ENCODE data around the gene HNMT.

GRCh38 chr2:137937778-137938177, 26.5 kb upstream of the HNMT start:
- TF ChIP-seq ELF1 (IDR thresholded peaks at IDR 0.05), result no peak
- TF ChIP-seq RFX5 (IDR thresholded peaks at IDR 0.05; ENCODE audit: low read length), result no peak
- TF ChIP-seq CTCF (IDR thresholded peaks at IDR 0.05), result no peak
- no peak for TF ChIP-seq TAF1 (IDR thresholded peaks at IDR 0.05; ENCODE audit: borderline replicate concordance, low read depth, low read length)
- TF ChIP-seq RCOR1 (IDR thresholded peaks at IDR 0.05; ENCODE audit: low read length), result no peak
- no peak for TF ChIP-seq USF2 (IDR thresholded peaks at IDR 0.05; ENCODE audit: borderline replicate concordance, low read depth, low read length)
- TF ChIP-seq, protein P1, sequence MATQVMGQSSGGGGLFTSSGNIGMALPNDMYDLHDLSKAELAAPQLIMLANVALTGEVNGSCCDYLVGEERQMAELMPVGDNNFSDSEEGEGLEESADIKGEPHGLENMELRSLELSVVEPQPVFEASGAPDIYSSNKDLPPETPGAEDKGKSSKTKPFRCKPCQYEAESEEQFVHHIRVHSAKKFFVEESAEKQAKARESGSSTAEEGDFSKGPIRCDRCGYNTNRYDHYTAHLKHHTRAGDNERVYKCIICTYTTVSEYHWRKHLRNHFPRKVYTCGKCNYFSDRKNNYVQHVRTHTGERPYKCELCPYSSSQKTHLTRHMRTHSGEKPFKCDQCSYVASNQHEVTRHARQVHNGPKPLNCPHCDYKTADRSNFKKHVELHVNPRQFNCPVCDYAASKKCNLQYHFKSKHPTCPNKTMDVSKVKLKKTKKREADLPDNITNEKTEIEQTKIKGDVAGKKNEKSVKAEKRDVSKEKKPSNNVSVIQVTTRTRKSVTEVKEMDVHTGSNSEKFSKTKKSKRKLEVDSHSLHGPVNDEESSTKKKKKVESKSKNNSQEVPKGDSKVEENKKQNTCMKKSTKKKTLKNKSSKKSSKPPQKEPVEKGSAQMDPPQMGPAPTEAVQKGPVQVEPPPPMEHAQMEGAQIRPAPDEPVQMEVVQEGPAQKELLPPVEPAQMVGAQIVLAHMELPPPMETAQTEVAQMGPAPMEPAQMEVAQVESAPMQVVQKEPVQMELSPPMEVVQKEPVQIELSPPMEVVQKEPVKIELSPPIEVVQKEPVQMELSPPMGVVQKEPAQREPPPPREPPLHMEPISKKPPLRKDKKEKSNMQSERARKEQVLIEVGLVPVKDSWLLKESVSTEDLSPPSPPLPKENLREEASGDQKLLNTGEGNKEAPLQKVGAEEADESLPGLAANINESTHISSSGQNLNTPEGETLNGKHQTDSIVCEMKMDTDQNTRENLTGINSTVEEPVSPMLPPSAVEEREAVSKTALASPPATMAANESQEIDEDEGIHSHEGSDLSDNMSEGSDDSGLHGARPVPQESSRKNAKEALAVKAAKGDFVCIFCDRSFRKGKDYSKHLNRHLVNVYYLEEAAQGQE (IDR thresholded peaks at IDR 0.05; ENCODE audit: low read depth, low read length), result no peak
- TF ChIP-seq NFIC (IDR thresholded peaks at IDR 0.05; ENCODE audit: borderline replicate concordance), result no peak
- no peak for TF ChIP-seq RAD21 (IDR thresholded peaks at IDR 0.05; ENCODE audit: low read length)
- TF ChIP-seq YY1 (IDR thresholded peaks at IDR 0.05; ENCODE audit: low read depth), result no peak
- TF ChIP-seq CHD2 (IDR thresholded peaks at IDR 0.05; ENCODE audit: low read length, partially characterized antibody), result no peak
- TF ChIP-seq SMC3 (IDR thresholded peaks at IDR 0.05; ENCODE audit: low read depth, low read length), result no peak
- TF ChIP-seq JUND (IDR thresholded peaks at IDR 0.05), result no peak
- no peak for TF ChIP-seq MAX (IDR thresholded peaks at IDR 0.05; ENCODE audit: low read depth)

Measured in SK-N-SH (cell line).